ENCODE results near the gene ZNF614. TPM values are rescaled to one million over a fixed set of nuclear protein-coding genes. Genes with fewer than 3 reads are reported as not detected.
A peak's percentile ranks its signal among the peaks of the same experiment; 100 is the strongest.

The ZNF614 gene
- total and polyA plus RNA-seq, 9 of the 15 experiments (the other 6 are each of a cell fraction or from before 2014, with no cell fraction given): 4.9 to 16.3 (median 11.4) TPM

- TF ChIP-seq CREB3L1 (IDR thresholded peaks at IDR 0.05; ENCODE audit: borderline replicate concordance, low read depth) (no peak), DLX4 (CRISPR knock-in tag; IDR thresholded peaks at IDR 0.05) (no peak), ZFPM2 (CRISPR knock-in tag; IDR thresholded peaks at IDR 0.05) (no peak), U2AF1 (optimal IDR thresholded peaks at IDR 0.05; ENCODE audit: low read depth, low read length) (no peak), ZNF586 (CRISPR knock-in tag; conservative IDR thresholded peaks at IDR 0.05) (no peak), ZNF609 (CRISPR knock-in tag; IDR thresholded peaks at IDR 0.05; ENCODE audit: borderline replicate concordance) (no peak), MNT (conservative IDR thresholded peaks at IDR 0.05) (no peak), MYBL2 (IDR thresholded peaks at IDR 0.05; ENCODE audit: low read depth) (peak; percentile 55), MYBL2 (CRISPR knock-in tag; IDR thresholded peaks at IDR 0.05; ENCODE audit: borderline replicate concordance) (no peak), KAT2B (IDR thresholded peaks at IDR 0.05; ENCODE audit: low read depth, low read length) (no peak), CCAR2 (IDR thresholded peaks at IDR 0.05; ENCODE audit: low read depth, low read length) (no peak), RUNX1 (IDR thresholded peaks at IDR 0.05; ENCODE audit: low read depth) (no peak), MBD1 (CRISPR knock-in tag; IDR thresholded peaks at IDR 0.05) (no peak), NUFIP1 (IDR thresholded peaks at IDR 0.05; ENCODE audit: partially characterized antibody) (no peak), IRF2 (CRISPR knock-in tag; IDR thresholded peaks at IDR 0.05) (no peak), BMI1 (IDR thresholded peaks at IDR 0.05; ENCODE audit: low read length) (no peak), ZNF197 (CRISPR knock-in tag; IDR thresholded peaks at IDR 0.05; ENCODE audit: low read depth) (peak; percentile 94), ZBTB8A (IDR thresholded peaks at IDR 0.05; ENCODE audit: partially characterized antibody) (no peak)
These were observed 20.2 kb downstream of the ZNF614 start, which contains the start of gene ZNF615 (continued) for GRCh38 chr19:52007806-52008557.

Data from K562 (cell line).